GM11168 (cell line): ENCODE data around the gene OR52B2.
"Not testable (repeated sequence)": the region's sequence is repeated elsewhere in the genome, so short reads cannot be mapped to it uniquely, and the experiment has no call there.

ENCODE experiments used
- in situ Hi-C: fragments of 300-500 bp; cut with MboI; formaldehyde crosslinking; loops from one replicate; pipeline ENCODE4 v1.12.0; 2022; ENCODE audit warnings: low sequenced_read_pairs; ENCODE audit not compliant: unreplicated experiment

OR52B2 gene

DNA sequence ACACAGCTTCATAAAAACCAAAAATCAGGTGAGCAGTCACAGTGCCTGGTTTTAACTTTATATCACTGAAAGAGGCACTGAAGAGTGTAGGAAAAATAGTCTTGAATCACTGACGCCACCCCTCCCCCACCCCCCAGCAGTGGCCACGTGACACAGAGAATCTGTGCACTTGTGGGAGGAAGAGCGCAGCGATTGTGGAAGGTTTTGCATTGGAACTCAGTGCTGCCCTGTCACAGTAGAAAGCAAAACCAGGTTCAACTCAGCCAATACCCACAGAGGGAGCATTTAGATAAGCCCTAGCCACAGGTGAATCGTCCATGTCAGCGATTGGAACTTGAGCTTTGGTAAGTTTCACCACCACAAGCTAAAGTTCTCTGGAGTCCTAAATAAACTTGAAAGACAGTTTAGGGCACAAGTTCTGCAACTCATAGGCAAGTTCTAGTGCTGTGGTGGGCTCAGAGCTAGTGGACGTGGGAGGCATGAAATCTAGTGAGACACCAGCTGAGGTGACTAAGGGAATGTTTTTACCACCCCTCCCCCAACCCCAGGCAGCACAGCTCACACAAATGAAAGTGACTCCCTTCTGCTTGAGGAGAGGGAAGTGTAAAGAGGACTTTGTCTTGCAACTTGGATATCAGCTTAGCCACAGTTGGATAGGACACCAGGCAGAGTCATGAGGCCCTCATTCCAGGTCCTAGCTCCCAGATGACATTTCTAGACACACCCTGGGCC, 13.3 kb downstream of the OR52B2 start:
- in situ Hi-C loops: no loop called here

DNA sequence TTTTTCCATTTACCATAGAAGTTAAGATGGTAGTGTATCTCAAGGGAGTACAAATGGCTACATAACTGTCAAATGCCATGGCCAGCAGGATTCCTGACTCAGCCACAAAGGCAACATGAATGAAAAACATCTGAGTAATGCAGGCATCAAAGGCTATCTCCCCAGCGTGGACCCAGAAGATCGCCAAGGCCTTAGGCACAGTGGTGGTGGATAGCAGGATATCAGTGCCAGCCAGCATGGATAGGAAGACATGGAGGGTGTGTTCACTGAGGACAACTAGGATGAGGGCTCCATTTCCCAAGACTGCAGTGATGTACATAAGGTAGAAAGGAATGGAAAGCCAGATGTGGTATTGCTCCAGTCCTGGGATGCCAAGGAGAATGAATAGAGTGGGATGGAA, 18.0 kb downstream of the OR52B2 start:
- in situ Hi-C loops: no loop called here

GRCh38 chr11:6151117-6151516, 19.0 kb downstream of the OR52B2 start:
- in situ Hi-C loops: no loop called here

DNA sequence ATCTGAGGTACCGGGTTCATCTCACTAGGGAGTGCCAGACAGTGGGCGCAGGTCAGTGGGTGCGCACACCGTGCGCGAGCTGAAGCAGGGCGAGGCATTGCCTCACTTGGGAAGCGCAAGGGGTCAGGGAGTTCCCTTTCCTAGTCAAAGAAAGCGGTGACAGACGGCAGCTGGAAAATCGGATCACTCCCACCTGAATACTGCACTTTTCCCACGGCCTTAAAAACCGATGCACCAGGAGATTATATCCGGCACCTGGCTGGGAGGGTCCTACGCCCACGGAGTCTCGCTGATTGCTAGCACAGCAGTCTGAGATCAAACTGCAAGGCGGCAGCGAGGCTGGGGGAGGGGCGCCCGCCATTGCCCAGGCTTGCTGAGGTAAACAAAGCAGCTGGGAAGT, 26.4 kb downstream of the OR52B2 start:
- in situ Hi-C loops: not testable (repeated sequence)

DNA sequence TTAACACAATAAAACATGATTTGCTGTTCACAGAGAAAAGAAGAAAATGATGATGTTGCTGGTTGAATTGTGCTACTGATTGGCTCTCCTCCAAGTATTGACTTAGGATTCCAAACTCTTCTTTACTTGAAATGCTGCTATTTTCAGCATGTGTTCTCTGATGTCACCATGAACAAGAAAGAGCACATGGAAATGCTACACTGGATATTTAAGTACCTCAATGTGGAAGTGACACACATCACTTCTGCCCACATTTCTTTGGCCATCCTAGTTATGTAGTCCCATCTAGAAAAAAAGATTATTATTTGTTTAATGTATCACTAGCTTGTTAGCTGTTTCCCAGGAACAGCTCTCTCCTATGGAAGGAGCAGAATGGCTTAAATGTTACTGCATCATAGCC, 27.2 kb downstream of the OR52B2 start:
- in situ Hi-C loops: no loop called here

DNA sequence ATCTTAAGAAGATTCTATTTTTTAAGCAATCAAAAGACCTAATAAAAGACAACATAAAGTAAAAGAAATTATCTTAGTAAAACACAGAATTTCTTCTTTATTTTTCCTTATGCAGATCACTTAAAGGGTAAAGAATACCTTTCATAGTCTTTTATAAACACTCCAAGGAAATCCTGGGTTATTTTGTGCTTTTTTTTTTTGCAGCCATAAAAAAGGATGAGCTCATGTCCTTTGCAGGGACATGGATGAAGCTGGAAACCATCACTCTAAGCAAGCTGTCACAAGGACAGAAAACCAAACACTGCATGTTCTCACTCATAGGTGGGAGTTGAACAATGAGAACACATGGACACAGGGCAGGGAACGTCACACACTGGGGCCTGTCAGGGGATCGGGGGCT, 34.2 kb downstream of the OR52B2 start:
- in situ Hi-C loops: not testable (repeated sequence)

- in situ Hi-C loops: no loop called here
Observed at GRCh38 chr11:6132431-6132830, 37.7 kb downstream of the OR52B2 start.

DNA sequence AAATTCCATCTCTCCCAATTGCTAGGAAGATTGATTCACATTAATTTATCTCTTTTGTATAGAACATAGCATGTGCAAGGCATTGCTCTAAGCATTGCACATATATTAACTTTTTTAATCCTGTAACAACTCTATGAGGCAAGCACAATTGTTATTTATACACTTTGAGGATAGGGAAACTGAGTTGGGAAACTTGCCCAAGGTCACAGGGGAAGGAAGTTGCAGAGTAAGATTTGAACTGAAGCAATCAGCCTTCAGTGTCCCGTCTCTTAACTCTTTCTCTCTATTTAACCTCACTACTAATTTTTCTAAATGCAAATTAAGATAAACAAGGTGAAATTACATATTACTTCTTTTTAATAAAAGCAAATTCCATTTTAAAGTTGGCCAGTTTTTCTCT, 40.5 kb downstream of the OR52B2 start:
- in situ Hi-C loops: no loop called here

GRCh38 chr11:6129011-6129410, 41.1 kb downstream of the OR52B2 start:
- in situ Hi-C loops: no loop called here

- in situ Hi-C loops: no loop called here
Observed at GRCh38 chr11:6127881-6128280, 42.2 kb downstream of the OR52B2 start.

GRCh38 chr11:6124245-6124644, 45.9 kb downstream of the OR52B2 start:
- in situ Hi-C loops: no loop called here
